Activated CD4-positive, CD25-positive, alpha-beta regulatory T cell treated with anti-CD3 and anti-CD28 coated beads, Interleukin-2, amount 50 U/mL, for 72 hours (primary cell): ENCODE measurements around the gene SPAG6.

Source experiments
- DNase-seq: peaks from one replicate; pipeline ENCODE4 v3.0.0; 2021

Gene SPAG6

DNA sequence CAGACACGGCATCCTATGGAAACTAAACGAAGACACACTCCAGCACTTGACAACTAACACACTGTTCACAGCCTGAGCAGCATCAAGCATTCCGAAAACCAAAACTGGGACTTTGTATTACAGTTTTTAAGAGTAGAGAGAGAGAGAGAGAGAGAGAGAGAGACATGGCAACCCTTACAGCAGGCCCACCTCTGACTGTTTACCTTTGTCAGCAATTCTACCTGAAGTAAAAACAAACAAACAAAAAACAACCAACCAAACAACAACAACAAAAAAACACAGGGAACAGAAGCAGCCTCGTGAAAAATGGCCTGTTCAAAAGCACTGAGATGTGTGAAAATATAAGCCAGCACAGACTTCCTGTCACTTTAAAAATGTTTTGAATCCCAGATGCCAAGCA is 118.0 kb downstream of the SPAG6 start:
- DNase-seq: no peak

DNA sequence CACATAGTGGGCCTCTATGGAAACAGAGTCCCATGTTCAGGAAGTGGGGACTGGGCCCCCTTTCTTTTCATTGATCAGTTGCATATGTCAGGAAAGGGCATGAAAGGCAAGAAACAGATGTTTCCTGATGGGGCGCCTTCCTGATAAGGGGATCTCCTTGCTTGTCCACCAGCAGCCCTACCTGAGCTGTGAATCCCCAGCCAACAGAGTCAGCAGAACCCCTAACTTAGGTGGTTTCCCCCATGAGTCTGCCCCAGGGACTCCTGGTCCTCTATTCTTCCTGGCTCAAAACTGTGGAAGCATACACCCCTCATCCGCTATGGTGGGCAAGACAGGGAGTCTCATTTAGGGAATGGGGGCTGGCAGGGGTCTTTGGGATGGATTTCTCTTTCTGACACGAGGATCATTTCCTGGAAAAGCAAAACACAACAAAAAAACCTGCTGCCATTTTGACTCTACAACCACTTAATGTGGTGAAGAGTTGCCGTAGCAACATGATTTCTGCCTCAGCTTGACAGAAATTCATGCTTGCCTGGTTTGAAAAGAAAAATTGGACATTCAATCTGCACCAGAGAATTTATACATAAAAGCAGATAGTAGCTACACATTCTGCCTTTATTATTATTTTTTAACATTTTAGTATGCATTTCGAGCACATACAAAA is 119.8 kb downstream of the SPAG6 start:
- no peak for DNase-seq

GRCh38 chr10:22466763-22467334 is 121.6 kb downstream of the SPAG6 start:
- DNase-seq: no peak
